IMR-90 (cell line): Measurements from ENCODE around the gene TMCC1.

ENCODE experiments used
- FOS ChIP-seq: fragments of 150-350 bp; IDR thresholded peaks from 2 replicates; pipeline ENCODE4 v1.6.1; 2016; ENCODE audit warnings: low read depth, low read length
- MXI1 ChIP-seq: IDR thresholded peaks from 2 replicates; pipeline ENCODE4 v1.6.1; 2012; ENCODE audit warnings: low read depth, mild to moderate bottlenecking, low read length, moderate library complexity, borderline replicate concordance
- TF ChIP-seq, protein P1 (sequence below): conservative IDR thresholded peaks from 2 replicates; pipeline ENCODE4 v1.5.1; 2012; ENCODE audit warnings: mild to moderate bottlenecking, low read depth, low read length, improper control_type of control experiment

GRCh38 chr3:129614435-129614834 lies 279.1 kb downstream of the TMCC1 start:
- TF ChIP-seq FOS (no peak), MXI1 (no peak)
- TF ChIP-seq, protein P1, sequence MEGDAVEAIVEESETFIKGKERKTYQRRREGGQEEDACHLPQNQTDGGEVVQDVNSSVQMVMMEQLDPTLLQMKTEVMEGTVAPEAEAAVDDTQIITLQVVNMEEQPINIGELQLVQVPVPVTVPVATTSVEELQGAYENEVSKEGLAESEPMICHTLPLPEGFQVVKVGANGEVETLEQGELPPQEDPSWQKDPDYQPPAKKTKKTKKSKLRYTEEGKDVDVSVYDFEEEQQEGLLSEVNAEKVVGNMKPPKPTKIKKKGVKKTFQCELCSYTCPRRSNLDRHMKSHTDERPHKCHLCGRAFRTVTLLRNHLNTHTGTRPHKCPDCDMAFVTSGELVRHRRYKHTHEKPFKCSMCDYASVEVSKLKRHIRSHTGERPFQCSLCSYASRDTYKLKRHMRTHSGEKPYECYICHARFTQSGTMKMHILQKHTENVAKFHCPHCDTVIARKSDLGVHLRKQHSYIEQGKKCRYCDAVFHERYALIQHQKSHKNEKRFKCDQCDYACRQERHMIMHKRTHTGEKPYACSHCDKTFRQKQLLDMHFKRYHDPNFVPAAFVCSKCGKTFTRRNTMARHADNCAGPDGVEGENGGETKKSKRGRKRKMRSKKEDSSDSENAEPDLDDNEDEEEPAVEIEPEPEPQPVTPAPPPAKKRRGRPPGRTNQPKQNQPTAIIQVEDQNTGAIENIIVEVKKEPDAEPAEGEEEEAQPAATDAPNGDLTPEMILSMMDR = no peak
